Measurements from ENCODE around the gene CDH4. TPM values are rescaled to one million over a fixed set of nuclear protein-coding genes. Genes with fewer than 3 reads are reported as not detected.

Gene CDH4
- total and polyA plus RNA-seq, 2 of the 4 experiments (the other 2 are of a cell fraction) = 1.6 to 3.5 TPM

- no TSS peak for BruUV-seq (replicated peaks)
- Histone ChIP-seq H4K5ac (ENCODE audit: low read depth, low read length) (no peak overlapping the region), H2AK5ac (ENCODE audit: low read depth, low read length) (no peak overlapping the region), H3K36me3 (ENCODE audit: control insufficient read depth, insufficient read depth, low read length) (no peaks in the 10 kb centered on the region), H3K18ac (ENCODE audit: low read depth, low read length) (no peak overlapping the region), H2BK15ac (ENCODE audit: low read depth, low read length) (no peak overlapping the region), H3K4me3 (ENCODE audit: insufficient read depth, low read depth, low read length) (no peak overlapping the region), H3K9ac (ENCODE audit: low read depth, low read length) (no peak overlapping the region), H3K23ac (ENCODE audit: low read depth, low read length) (no peak overlapping the region), H2AFZ (replicated peaks; ENCODE audit: low read length, poor library complexity) (no peak overlapping the region), H3K27ac (ENCODE audit: insufficient read depth, low read length) (no peak overlapping the region), H2BK5ac (ENCODE audit: low read depth, low read length, poor library complexity, severe bottlenecking) (no peak overlapping the region), H4K20me1 (ENCODE audit: insufficient read depth, low read length) (no peaks in the 10 kb centered on the region), H3K4me2 (ENCODE audit: low read depth, low read length) (no peak overlapping the region), H3K9me1 (ENCODE audit: insufficient read depth, low read length) (no peaks in the 10 kb centered on the region), H3K79me1 (ENCODE audit: low read depth in 1 of 2, low read length in 2 of 2) (no peaks in the 10 kb centered on the region), H3K4me1 (ENCODE audit: control insufficient read depth, insufficient read depth, low read length) (no peaks in the 10 kb centered on the region), H3K14ac (replicated peaks; ENCODE audit: low read depth, low read length) (no peak overlapping the region), H2BK20ac (ENCODE audit: low read depth, low read length) (no peak overlapping the region), H3K4ac (ENCODE audit: low read depth, low read length) (no peak overlapping the region), H3K27me3 (ENCODE audit: control insufficient read depth, insufficient read depth, low read length) (peaks cover 4% of the 10 kb centered on the region; the same call in 1 of the 2 replicates), H4K91ac (ENCODE audit: insufficient read depth, low read depth, low read length) (no peak overlapping the region), H3K56ac (ENCODE audit: extremely low read depth, insufficient read depth, low read length) (no peak overlapping the region), H3K9me3 (ENCODE audit: control insufficient read depth, insufficient read depth, low read length) (no peaks in the 10 kb centered on the region), H2BK120ac (ENCODE audit: low read depth, low read length) (no peak overlapping the region), H4K8ac (ENCODE audit: low read depth in 2 of 2, low read length in 2 of 2) (no peak overlapping the region), H2AK9ac (replicated peaks; ENCODE audit: low read depth, low read length, poor library complexity) (no peak overlapping the region)
- dilution Hi-C loops (cut with HindIII; ENCODE audit: low sequenced_read_pairs, unreplicated experiment) (no loop called here), intact Hi-C loops (cut with micrococcal nuclease) (no loop called here), in situ Hi-C loops (cut with MboI; ENCODE audit: low sequenced_read_pairs) (no loop called here)
- CTCF ChIA-PET = no interaction called here
- no peak for TF ChIP-seq POLR2A (IDR thresholded peaks at IDR 0.05; ENCODE audit: low read depth, low read length)
- TF ChIP-seq SMC3 (IDR thresholded peaks at IDR 0.05; ENCODE audit: low read depth, low read length) = no peak
- TF ChIP-seq MAZ (IDR thresholded peaks at IDR 0.05; ENCODE audit: borderline replicate concordance, low read depth, low read length) = no peak
- TF ChIP-seq RCOR1 (IDR thresholded peaks at IDR 0.05; ENCODE audit: insufficient replicate concordance, low read length) = no peak
- no peak for TF ChIP-seq CEBPB (IDR thresholded peaks at IDR 0.05; ENCODE audit: low read depth, low read length)
- TF ChIP-seq CHD1 (IDR thresholded peaks at IDR 0.05; ENCODE audit: low read depth, low read length) = no peak
- no peak for TF ChIP-seq MXI1 (IDR thresholded peaks at IDR 0.05; ENCODE audit: borderline replicate concordance, low read depth, low read length)
- TF ChIP-seq, protein P1, sequence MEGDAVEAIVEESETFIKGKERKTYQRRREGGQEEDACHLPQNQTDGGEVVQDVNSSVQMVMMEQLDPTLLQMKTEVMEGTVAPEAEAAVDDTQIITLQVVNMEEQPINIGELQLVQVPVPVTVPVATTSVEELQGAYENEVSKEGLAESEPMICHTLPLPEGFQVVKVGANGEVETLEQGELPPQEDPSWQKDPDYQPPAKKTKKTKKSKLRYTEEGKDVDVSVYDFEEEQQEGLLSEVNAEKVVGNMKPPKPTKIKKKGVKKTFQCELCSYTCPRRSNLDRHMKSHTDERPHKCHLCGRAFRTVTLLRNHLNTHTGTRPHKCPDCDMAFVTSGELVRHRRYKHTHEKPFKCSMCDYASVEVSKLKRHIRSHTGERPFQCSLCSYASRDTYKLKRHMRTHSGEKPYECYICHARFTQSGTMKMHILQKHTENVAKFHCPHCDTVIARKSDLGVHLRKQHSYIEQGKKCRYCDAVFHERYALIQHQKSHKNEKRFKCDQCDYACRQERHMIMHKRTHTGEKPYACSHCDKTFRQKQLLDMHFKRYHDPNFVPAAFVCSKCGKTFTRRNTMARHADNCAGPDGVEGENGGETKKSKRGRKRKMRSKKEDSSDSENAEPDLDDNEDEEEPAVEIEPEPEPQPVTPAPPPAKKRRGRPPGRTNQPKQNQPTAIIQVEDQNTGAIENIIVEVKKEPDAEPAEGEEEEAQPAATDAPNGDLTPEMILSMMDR (conservative IDR thresholded peaks at IDR 0.05; ENCODE audit: low read depth, low read length) = no peak
- TF ChIP-seq RAD21 (IDR thresholded peaks at IDR 0.05; ENCODE audit: low read length) = no peak
- TF ChIP-seq NFE2L2 (IDR thresholded peaks at IDR 0.05; ENCODE audit: low read depth, low read length) = no peak
- no peak for TF ChIP-seq MAFK (IDR thresholded peaks at IDR 0.05; ENCODE audit: low read depth, low read length)
- no peak for TF ChIP-seq RFX5 (IDR thresholded peaks at IDR 0.05; ENCODE audit: low read depth, low read length)
- TF ChIP-seq FOS (IDR thresholded peaks at IDR 0.05; ENCODE audit: low read depth, low read length) = no peak
- TF ChIP-seq, protein P2, sequence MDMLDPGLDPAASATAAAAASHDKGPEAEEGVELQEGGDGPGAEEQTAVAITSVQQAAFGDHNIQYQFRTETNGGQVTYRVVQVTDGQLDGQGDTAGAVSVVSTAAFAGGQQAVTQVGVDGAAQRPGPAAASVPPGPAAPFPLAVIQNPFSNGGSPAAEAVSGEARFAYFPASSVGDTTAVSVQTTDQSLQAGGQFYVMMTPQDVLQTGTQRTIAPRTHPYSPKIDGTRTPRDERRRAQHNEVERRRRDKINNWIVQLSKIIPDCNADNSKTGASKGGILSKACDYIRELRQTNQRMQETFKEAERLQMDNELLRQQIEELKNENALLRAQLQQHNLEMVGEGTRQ (IDR thresholded peaks at IDR 0.05; ENCODE audit: low read depth, low read length) = no peak
- no peak for TF ChIP-seq ELK1 (IDR thresholded peaks at IDR 0.05; ENCODE audit: borderline replicate concordance, low read depth, low read length)
- POLR2A ChIA-PET (ENCODE audit: unreplicated experiment) = no interaction called here
- ATAC-seq (ENCODE audit: low read depth) (no peak), DNase-seq (no peak)
- no CpG with 5 or more reads among the region's 14 CpGs for WGBS, 2 experiments (ENCODE audit: extremely low coverage in 2 of 2, insufficient read length in 1 of 2)
Observed at GRCh38 chr20:61812845-61813485, 560.9 kb downstream of the CDH4 start.

Measured in IMR-90 (cell line).